Measurements from ENCODE around the gene FAIM2. TPM values are rescaled to one million over a fixed set of nuclear protein-coding genes. Genes with fewer than 3 reads are reported as not detected.
A peak's percentile ranks its signal among the peaks of the same experiment; 100 is the strongest.

Gene FAIM2
- total RNA-seq, 1 experiment from 2014 or later: 0.22 TPM

- TF ChIP-seq ERG (CRISPR knock-in tag; IDR thresholded peaks at IDR 0.05) (no peak), ATF6 (CRISPR knock-in tag; IDR thresholded peaks at IDR 0.05) (no peak), PRRX2 (CRISPR knock-in tag; IDR thresholded peaks at IDR 0.05) (no peak)
- TF ChIP-seq, protein P1, sequence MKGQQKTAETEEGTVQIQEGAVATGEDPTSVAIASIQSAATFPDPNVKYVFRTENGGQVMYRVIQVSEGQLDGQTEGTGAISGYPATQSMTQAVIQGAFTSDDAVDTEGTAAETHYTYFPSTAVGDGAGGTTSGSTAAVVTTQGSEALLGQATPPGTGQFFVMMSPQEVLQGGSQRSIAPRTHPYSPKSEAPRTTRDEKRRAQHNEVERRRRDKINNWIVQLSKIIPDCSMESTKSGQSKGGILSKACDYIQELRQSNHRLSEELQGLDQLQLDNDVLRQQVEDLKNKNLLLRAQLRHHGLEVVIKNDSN (CRISPR knock-in tag; IDR thresholded peaks at IDR 0.05): no peak
These were observed 36.0 kb upstream of the FAIM2 start (continued) for GRCh38 chr12:49939707-49940106.

DNA sequence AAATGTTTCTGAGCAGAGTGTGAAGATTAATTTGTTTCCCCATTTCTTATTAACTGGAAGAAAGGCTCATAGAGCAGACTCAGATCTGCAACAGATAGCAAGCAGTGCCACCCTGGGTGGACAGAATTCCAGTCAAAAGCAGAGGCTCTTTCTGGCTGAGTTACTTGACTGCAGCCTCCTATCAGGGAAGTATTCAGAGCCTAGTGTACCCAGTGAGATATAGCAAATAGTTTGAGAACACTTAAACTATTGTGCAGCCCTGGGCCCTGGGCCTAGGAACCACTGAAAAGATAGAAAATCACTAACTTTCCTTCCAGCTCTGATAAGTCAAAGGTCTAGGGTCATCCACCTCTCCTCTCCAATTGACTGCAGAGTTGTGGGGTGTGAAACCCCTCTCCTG is 35.6 kb upstream of the FAIM2 start:
- H3K4me3 Mint-ChIP-seq: no peak overlapping the region
- no peaks in the 10 kb centered on the region for H3K36me3 Mint-ChIP-seq
- H3K9me3 Mint-ChIP-seq: no peaks in the 10 kb centered on the region
- CTCF ChIA-PET: interaction anchor here (0.6 to 1.9 kb wide), 3 partner anchors 29 to 117 kb away, joined by 3 to 9 read pairs (median 3); no protein-coding TSS in a partner anchor
- ATAC-seq: no peak
- H3K27me3 Mint-ChIP-seq (ENCODE audit: low read depth): no peaks in the 10 kb centered on the region; the same call in 1 of the 2 replicates
- H3K4me1 Mint-ChIP-seq: peaks cover 16% of the 10 kb centered on the region
- H3K27ac Mint-ChIP-seq: no peak overlapping the region
- POLR2A ChIA-PET: interaction anchor here (0.7 kb wide), 1 partner anchor 77 kb away, joined by 5 read pairs; no protein-coding TSS in a partner anchor
- DNase-seq (ENCODE audit: low spot score): no peak
- TF ChIP-seq FOXP1 (CRISPR knock-in tag; IDR thresholded peaks at IDR 0.05; ENCODE audit: borderline replicate concordance) (no peak), ZNF671 (CRISPR knock-in tag; IDR thresholded peaks at IDR 0.05) (no peak), GABPB1 (CRISPR knock-in tag; IDR thresholded peaks at IDR 0.05) (no peak), NR2C2 (CRISPR knock-in tag; IDR thresholded peaks at IDR 0.05) (no peak), TCF7 (CRISPR knock-in tag; IDR thresholded peaks at IDR 0.05; ENCODE audit: low read depth) (no peak), NFYB (CRISPR knock-in tag; conservative IDR thresholded peaks at IDR 0.05; ENCODE audit: low read depth) (no peak)

GRCh38 chr12:49937639-49938300 is 34.1 kb upstream of the FAIM2 start:
- H3K9me3 Mint-ChIP-seq: no peaks in the 10 kb centered on the region
- CTCF ChIA-PET: interaction anchor here (0.6 to 4.6 kb wide), 5 partner anchors 8 to 73 kb away, joined by 3 to 30 read pairs (median 8); no protein-coding TSS in a partner anchor
- no peak for ATAC-seq
- peak overlapping the region; percentile 66; the same call in 1 of the 2 replicates for H3K27ac Mint-ChIP-seq
- H3K27me3 Mint-ChIP-seq (ENCODE audit: low read depth): no peaks in the 10 kb centered on the region; the same call in 1 of the 2 replicates
- peaks cover 16% of the 10 kb centered on the region for H3K4me1 Mint-ChIP-seq
- no peak for DNase-seq (ENCODE audit: low spot score)
- no peaks in the 10 kb centered on the region for H3K36me3 Mint-ChIP-seq
- POLR2A ChIA-PET: no interaction called here
- H3K4me3 Mint-ChIP-seq: no peak overlapping the region
- no peak for TF ChIP-seq SMAD4 (CRISPR knock-in tag; IDR thresholded peaks at IDR 0.05)
- TF ChIP-seq GABPB1 (CRISPR knock-in tag; IDR thresholded peaks at IDR 0.05): no peak
- TF ChIP-seq CBFB (CRISPR knock-in tag; IDR thresholded peaks at IDR 0.05; ENCODE audit: low read depth): no peak
- no peak for TF ChIP-seq ZBTB21 (CRISPR knock-in tag; IDR thresholded peaks at IDR 0.05; ENCODE audit: borderline replicate concordance)
- no peak for TF ChIP-seq PRRX2 (CRISPR knock-in tag; IDR thresholded peaks at IDR 0.05)
- no peak for TF ChIP-seq EMX1 (CRISPR knock-in tag; IDR thresholded peaks at IDR 0.05)
- no peak for TF ChIP-seq NFYB (CRISPR knock-in tag; conservative IDR thresholded peaks at IDR 0.05; ENCODE audit: low read depth)
- no peak for TF ChIP-seq ARID4B (CRISPR knock-in tag; IDR thresholded peaks at IDR 0.05; ENCODE audit: borderline replicate concordance)
- TF ChIP-seq TEAD4 (CRISPR knock-in tag; IDR thresholded peaks at IDR 0.05): no peak
- no peak for TF ChIP-seq ZNF671 (CRISPR knock-in tag; IDR thresholded peaks at IDR 0.05)
- TF ChIP-seq, protein P2, sequence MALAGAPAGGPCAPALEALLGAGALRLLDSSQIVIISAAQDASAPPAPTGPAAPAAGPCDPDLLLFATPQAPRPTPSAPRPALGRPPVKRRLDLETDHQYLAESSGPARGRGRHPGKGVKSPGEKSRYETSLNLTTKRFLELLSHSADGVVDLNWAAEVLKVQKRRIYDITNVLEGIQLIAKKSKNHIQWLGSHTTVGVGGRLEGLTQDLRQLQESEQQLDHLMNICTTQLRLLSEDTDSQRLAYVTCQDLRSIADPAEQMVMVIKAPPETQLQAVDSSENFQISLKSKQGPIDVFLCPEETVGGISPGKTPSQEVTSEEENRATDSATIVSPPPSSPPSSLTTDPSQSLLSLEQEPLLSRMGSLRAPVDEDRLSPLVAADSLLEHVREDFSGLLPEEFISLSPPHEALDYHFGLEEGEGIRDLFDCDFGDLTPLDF (CRISPR knock-in tag; IDR thresholded peaks at IDR 0.05): no peak
- no peak for TF ChIP-seq ZNF396 (CRISPR knock-in tag; IDR thresholded peaks at IDR 0.05; ENCODE audit: borderline replicate concordance)
- no peak for TF ChIP-seq ERG (CRISPR knock-in tag; IDR thresholded peaks at IDR 0.05)
- no peak for TF ChIP-seq MXD4 (CRISPR knock-in tag; IDR thresholded peaks at IDR 0.05; ENCODE audit: borderline replicate concordance)
- no peak for TF ChIP-seq TCF7 (CRISPR knock-in tag; IDR thresholded peaks at IDR 0.05; ENCODE audit: low read depth)
- TF ChIP-seq, protein P1 (CRISPR knock-in tag; IDR thresholded peaks at IDR 0.05): no peak
- TF ChIP-seq ESRRA (CRISPR knock-in tag; IDR thresholded peaks at IDR 0.05; ENCODE audit: borderline replicate concordance): no peak
